Stimulated activated CD4-positive, alpha-beta T cell treated with anti-CD3 and anti-CD28 coated beads, Interleukin-1b, Interleukin-23, amount 100 ng/mL, for 4 hours (primary cell): Measurements from ENCODE around the gene KCNK7.

ENCODE experiments used
- DNase-seq, 2 donors: peaks; one replicate each; pipeline ENCODE4 v3.0.0-alpha.2; 2020; ENCODE audit warnings: low read depth in 2 of 2

The KCNK7 gene

DNA sequence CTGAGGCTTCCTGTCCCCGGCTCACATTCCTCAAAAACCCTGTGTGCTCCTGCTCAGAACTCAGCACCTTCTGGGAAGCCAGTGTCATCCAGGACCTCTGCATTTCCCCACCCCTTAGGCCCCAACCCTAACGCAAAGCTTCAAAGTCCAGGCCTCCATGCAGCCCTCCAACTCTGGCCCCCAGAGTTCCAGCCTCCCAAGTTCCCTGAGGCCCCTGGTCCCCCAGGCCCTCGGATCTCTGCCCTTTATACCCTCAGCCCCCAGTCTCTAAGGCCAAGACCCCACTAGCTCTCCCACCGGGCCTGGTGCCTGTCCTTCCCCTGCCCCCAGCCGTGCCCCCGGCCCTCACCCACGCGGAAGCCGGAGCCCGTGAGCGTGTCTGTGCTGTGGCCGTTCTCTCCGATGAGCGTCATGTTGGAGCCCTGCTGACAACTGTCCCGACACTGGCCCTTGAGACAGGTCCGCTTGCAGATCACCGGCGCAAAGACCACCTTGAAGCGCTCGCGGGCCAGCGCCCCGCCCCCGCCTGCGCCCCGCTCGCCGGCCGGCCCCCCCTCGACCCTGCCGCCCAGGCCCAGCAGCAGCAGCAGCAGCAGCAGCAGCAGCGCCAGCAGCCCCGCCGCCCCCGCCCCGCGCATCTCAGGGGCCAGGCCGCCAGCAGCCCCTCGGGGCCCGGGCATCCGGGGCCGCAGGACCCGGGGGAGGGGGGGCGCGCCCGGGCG is 38.2 kb downstream of the KCNK7 start:
- no peak for DNase-seq

DNA sequence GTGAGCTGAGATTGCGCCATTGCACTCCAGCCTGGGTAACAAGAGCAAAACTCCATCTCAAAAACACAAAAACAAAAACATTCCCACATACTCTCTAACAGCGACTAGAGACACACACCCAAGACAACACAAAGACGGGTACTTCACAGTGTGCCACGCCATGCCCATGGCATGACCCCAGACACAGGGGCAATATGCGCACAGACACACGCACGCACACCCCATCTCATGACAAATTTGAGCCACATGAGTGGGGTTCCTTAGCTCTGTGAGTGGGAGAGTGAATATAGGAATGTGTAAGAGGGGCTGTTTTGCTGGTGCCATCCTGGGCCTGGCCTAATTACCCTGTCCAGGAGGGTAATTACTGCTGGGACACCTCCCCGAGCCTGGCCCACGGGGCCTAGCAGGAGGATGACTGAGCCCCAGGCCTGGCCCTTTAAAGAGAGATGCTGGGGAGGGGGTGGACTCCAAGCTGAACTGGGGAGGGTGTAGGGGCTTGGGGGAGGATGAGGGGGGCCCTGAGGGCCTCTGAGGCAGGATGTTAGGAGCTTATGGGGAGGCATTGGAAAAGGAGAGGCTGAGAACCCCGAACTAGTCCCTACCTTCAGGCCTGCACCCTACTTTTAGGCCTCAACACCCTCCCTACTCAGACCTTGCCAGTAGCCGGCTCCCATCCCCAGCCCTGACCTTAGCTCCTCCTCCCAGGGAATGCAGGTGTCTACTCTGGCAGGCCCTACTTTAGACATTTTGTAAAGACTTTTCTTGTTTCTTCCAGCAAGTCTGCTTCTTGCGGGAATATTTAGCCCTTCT is 38.9 kb downstream of the KCNK7 start:
- no peak for DNase-seq

DNA sequence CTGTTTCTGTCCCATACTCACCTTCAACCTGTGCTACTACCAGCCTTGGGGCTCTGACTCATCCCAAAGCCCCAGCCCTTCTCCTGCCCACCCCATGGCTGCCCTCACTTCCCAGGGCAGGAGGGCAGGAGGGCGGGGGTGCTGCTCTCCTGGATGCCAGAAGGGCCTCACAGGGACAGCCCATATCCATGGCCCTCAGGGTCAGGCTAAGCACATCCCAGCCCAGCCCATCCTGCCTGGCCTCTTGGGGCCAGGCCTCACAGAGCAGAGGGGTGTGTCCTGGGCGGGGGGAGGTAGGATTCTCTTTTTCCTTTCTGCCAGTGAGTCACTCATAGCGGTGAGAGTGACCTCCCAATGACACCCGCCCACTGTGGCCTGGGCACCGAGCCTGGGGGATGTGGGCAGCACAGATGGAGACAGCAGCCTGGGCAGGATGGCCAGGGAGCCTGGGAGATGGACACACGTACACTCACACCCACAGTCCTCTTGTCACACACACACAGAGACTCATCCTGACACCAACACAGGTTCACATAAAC is 39.8 kb downstream of the KCNK7 start:
- no peak for DNase-seq

GRCh38 chr11:65554842-65555430 is 40.7 kb downstream of the KCNK7 start:
- no peak for DNase-seq

DNA sequence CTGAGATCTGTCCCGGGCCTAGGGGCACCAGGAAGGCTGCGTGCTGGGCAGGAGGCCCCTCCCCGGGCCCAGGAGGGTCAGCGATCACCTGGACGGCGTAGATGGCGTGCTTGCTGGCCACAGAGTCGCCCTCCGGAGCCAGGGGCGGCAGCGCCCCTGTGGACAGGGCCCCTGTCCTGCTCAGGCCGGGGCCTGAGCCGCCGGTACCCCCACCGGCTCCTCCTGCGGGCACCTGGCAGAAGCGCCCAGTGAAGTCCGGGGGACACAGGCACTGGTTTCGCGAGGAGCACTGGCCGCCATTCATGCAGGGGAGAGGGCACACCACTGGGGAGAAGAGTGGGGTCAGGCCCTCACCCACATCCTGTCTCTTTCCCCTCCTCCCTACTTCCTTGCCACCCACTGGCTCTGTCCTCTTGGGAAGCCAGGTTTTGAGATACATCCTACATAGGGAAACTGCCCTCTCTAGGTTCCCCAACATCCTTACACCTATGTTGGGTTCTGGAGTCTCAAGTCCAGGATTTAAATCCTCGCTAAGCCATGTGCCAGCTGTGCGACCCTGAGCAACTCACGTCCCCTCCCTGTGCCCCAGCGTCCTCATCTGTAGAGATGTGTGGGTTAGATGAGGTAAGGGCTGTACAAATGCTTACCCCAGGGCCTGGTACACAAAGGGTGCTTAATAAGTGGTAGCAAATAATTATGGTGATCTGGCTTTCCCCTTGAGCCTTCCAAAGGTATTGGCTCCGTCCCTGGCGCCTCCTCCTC is 41.4 kb downstream of the KCNK7 start:
- DNase-seq, result no peak

GRCh38 chr11:65553301-65554001 is 42.1 kb downstream of the KCNK7 start:
- DNase-seq, result peak; percentile 44 to 58

DNA sequence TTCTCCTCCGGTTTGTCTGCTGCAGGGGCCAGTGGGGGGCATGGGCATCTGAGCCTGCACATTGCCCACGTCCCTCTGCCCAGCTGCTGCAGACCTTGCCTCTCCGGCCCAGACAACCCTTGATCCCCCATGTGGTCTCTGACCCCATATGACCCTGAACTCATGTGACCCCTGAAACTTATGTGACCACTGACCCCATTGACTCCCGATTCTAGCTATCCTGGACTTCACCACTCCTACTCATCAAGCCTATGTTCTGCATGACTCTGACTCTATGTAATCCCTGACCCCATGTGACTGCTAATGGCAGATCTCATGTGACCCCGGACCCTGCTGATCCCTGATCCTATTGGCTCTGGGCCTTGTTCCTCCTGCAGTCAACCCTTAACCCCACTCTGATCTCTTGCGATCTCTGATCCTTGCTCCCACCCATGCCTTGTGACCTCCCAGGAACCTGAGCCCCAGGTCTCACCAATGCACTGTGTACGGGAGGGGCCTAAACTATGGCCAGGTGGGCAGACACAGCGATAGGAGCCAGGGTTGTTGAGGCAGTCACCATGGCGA is 43.1 kb downstream of the KCNK7 start:
- no peak for DNase-seq

GRCh38 chr11:65551572-65552387 is 43.8 kb downstream of the KCNK7 start:
- peak in 1 of 2 donors; percentile 53 for DNase-seq

GRCh38 chr11:65549096-65549495 is 46.5 kb downstream of the KCNK7 start:
- no peak for DNase-seq

- no peak for DNase-seq
Observed at GRCh38 chr11:65548395-65548794, 47.2 kb downstream of the KCNK7 start.

DNA sequence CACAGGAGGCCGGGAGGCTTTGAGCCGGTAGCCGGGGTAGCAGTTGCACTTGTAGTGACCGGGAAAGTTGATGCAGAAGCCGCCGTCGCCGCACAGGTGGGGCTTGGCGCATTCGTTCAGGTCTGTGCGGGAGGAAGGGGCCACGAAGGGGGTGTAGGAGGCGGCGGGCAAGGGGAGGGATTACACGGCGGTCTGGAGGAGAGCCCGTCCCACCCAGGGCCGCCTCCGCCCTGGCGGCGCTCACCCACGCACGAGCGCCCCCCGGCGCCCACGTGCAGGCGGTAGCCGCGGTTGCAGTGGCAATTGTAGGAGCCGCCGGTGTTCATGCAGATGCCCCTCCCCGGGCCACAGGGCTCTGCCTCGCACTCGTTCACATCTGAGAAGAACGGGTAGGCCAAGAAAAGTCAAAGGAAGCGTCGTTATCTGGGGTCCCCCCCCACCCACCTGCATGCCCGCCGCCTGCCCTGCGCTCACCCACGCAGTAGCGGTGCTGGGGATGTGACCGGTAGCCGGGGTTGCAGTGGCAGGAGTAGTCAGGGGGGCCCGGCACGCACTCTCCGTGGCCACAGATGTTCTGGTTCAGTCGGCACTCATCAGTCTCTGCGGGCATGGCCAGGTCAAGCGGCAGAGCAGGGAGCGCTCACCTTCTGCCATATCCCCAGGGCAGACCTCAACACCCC is 48.0 kb downstream of the KCNK7 start:
- DNase-seq, result no peak

GRCh38 chr11:65546217-65546958 is 49.2 kb downstream of the KCNK7 start:
- DNase-seq, result peak; percentile 100

GRCh38 chr11:65545853-65546216 is 49.8 kb downstream of the KCNK7 start:
- no peak for DNase-seq
